ENCODE measurements around the gene KLHDC4. TPM values are rescaled to one million over a fixed set of nuclear protein-coding genes. Genes with fewer than 3 reads are reported as not detected.
A peak's percentile ranks its signal among the peaks of the same experiment; 100 is the strongest.

The KLHDC4 gene
- polyA plus RNA-seq, 2 of the 4 experiments (the other 2 are of a cell fraction) = 25.9 to 37.2 TPM

- peak overlapping the region; percentile 31 for H3K4me3 ChIP-seq
- WGBS (ENCODE audit: missing lambda C conversion rate) = 22% methylated on average over 15 of the region's 16 CpGs
- FAIRE-seq (no peak), ATAC-seq (peak; percentile 17 to 20; a peak in 4 of 6 replicates), DNase-seq (ENCODE audit: low read depth in 1 of 2, low spot score in 1 of 2) (no peak)
- peaks cover 45% of the 10 kb centered on the region for H3K4me1 ChIP-seq
- H3K4me2 ChIP-seq = peak overlapping the region; percentile 84
- no peak for TF ChIP-seq RAD21 (conservative IDR thresholded peaks at IDR 0.05 in 1 of 2, IDR thresholded peaks at IDR 0.05 in 1 of 2)
- no peak for TF ChIP-seq FOSL2 (IDR thresholded peaks at IDR 0.05)
- TF ChIP-seq FOSL2 (CRISPR knock-in tag; IDR thresholded peaks at IDR 0.05) = peak; percentile 39
- no peak for TF ChIP-seq HMGXB4 (CRISPR knock-in tag; IDR thresholded peaks at IDR 0.05; ENCODE audit: borderline replicate concordance)
- 0 out of 2 replicates have a peak, but pooled peaks have one; percentile 40 for TF ChIP-seq TFCP2L1 (CRISPR knock-in tag; IDR thresholded peaks at IDR 0.05)
- TF ChIP-seq CBX8 (IDR thresholded peaks at IDR 0.05) = no peak
- TF ChIP-seq MAZ (IDR thresholded peaks at IDR 0.05; ENCODE audit: borderline replicate concordance, low read depth, low read length) = no peak
- no peak for TF ChIP-seq RCOR1 (IDR thresholded peaks at IDR 0.05; ENCODE audit: low read depth, low read length)
- TF ChIP-seq NFE2L2 (conservative IDR thresholded peaks at IDR 0.05; ENCODE audit: low read length) = no peak
- no peak for TF ChIP-seq PBX3 (IDR thresholded peaks at IDR 0.05)
- TF ChIP-seq ZC3H11A (IDR thresholded peaks at IDR 0.05) = no peak
- TF ChIP-seq CTCF (IDR thresholded peaks at IDR 0.05) = no peak
- no peak for TF ChIP-seq HEYL (CRISPR knock-in tag; IDR thresholded peaks at IDR 0.05)
- no peak for TF ChIP-seq HOXB5 (CRISPR knock-in tag; IDR thresholded peaks at IDR 0.05)
- TF ChIP-seq CHD4 (IDR thresholded peaks at IDR 0.05; ENCODE audit: borderline replicate concordance) = no peak
- no peak for TF ChIP-seq KDM1A (IDR thresholded peaks at IDR 0.05; ENCODE audit: low read depth)
- TF ChIP-seq JUNB (IDR thresholded peaks at IDR 0.05) = no peak
- no peak for TF ChIP-seq NR3C1 (IDR thresholded peaks at IDR 0.05)
- no peak for TF ChIP-seq TP53 (CRISPR knock-in tag; IDR thresholded peaks at IDR 0.05)
- no peak for TF ChIP-seq EHMT2 (IDR thresholded peaks at IDR 0.05; ENCODE audit: low read depth)
- TF ChIP-seq POLR2AphosphoS2 (conservative IDR thresholded peaks at IDR 0.05; ENCODE audit: low read length) = peak; percentile 50; the same call in 1 of the 2 replicates
- TF ChIP-seq REST (IDR thresholded peaks at IDR 0.05) = no peak
- TF ChIP-seq NPAS2 (CRISPR knock-in tag; IDR thresholded peaks at IDR 0.05; ENCODE audit: borderline replicate concordance) = no peak
- no peak for TF ChIP-seq E2F6 (IDR thresholded peaks at IDR 0.05; ENCODE audit: borderline replicate concordance, low read depth)
- H3K9me3 ChIP-seq = no peaks in the 10 kb centered on the region
- ChIA-PET CTCF (interaction anchor here (0.9 to 14.7 kb wide), 12 partner anchors 12 to 102 kb away, joined by 3 to 140 read pairs (median 8); no protein-coding TSS in a partner anchor), POLR2A (interaction anchor here (0.9 to 3.0 kb wide), 12 partner anchors 9 to 65 kb away, joined by 3 to 44 read pairs (median 6); partner anchors contain the start of gene SLC7A5)
- H3K27ac ChIP-seq = peak overlapping the region; percentile 92 to 97
Observed at GRCh38 chr16:87806261-87806640, 40.5 kb upstream of the KLHDC4 start.
